GM23248 (cell line): ENCODE data around the gene EVI2A. TPM values are rescaled to one million over a fixed set of nuclear protein-coding genes. Genes with fewer than 3 reads are reported as not detected.

Experiments
- DNase-seq: peaks from one replicate; pipeline ENCODE4 v3.0.0-alpha.2; 2015
- H2AFZ ChIP-seq: fragments of 200-600 bp; sonication (generic); 2 replicates; pipeline ENCODE4 v1.6.1; 2016; ENCODE audit warnings: antibody characterized with exemption
- H3F3A ChIP-seq: fragments of 200-600 bp; sonication (generic); 2 replicates; pipeline ENCODE4 v1.6.1; 2016; ENCODE audit warnings: mild to moderate bottlenecking, antibody characterized with exemption, mixed run types; ENCODE audit not compliant: insufficient read depth
- H3K27ac ChIP-seq: fragments of 200-600 bp; sonication (generic); 2 replicates; pipeline ENCODE4 v1.5.1; 2016; ENCODE audit warnings: mild to moderate bottlenecking
- H3K27me3 ChIP-seq: fragments of 200-600 bp; sonication (generic); replicated peaks from 2 replicates; pipeline ENCODE4 v1.6.1; 2016; ENCODE audit warnings: mild to moderate bottlenecking; ENCODE audit not compliant: insufficient read depth
- H3K36me3 ChIP-seq: fragments of 200-600 bp; sonication (generic); 2 replicates; pipeline ENCODE4 v1.6.1; 2016; ENCODE audit warnings: low read depth, mild to moderate bottlenecking
- H3K4me1 ChIP-seq: fragments of 200-600 bp; sonication (generic); 2 replicates; pipeline ENCODE4 v1.6.1; 2016; ENCODE audit warnings: mild to moderate bottlenecking; ENCODE audit not compliant: insufficient read depth
- H3K4me2 ChIP-seq: fragments of 200-600 bp; sonication (generic); one replicate; pipeline ENCODE4 v1.6.1; 2016; ENCODE audit warnings: mild to moderate bottlenecking; ENCODE audit not compliant: unreplicated experiment
- H3K4me3 ChIP-seq: fragments of 200-600 bp; sonication (generic); 2 replicates; pipeline ENCODE4 v1.5.1; 2016; ENCODE audit warnings: mild to moderate bottlenecking
- H3K79me2 ChIP-seq: fragments of 200-600 bp; sonication (generic); 2 replicates; pipeline ENCODE4 v1.6.1; 2016; ENCODE audit warnings: mild to moderate bottlenecking; ENCODE audit not compliant: insufficient read depth
- H3K9ac ChIP-seq: fragments of 200-600 bp; sonication (generic); 2 replicates; pipeline ENCODE4 v1.6.1; 2016; ENCODE audit warnings: mild to moderate bottlenecking
- H3K9me2 ChIP-seq: fragments of 200-600 bp; sonication (generic); 2 replicates; pipeline ENCODE4 v1.6.1; 2016; ENCODE audit warnings: mixed run types, mild to moderate bottlenecking, moderate library complexity; ENCODE audit not compliant: insufficient read depth
- H3K9me3 ChIP-seq: fragments of 200-600 bp; sonication (generic); one replicate; pipeline ENCODE4 v1.6.1; 2017; ENCODE audit warnings: low read depth
- H4K20me1 ChIP-seq: fragments of 200-600 bp; sonication (generic); 2 replicates; pipeline ENCODE4 v1.6.0; 2016; ENCODE audit not compliant: insufficient read depth
- EZH2 ChIP-seq: fragments of 200-600 bp; sonication (generic); IDR thresholded peaks from 2 replicates; pipeline ENCODE4 v1.6.1; 2018; ENCODE audit warnings: antibody characterized with exemption, mild to moderate bottlenecking; ENCODE audit not compliant: insufficient read depth, poor library complexity, severe bottlenecking
- EZH2phosphoT487 ChIP-seq: fragments of 200-600 bp; sonication (generic); IDR thresholded peaks from 2 replicates; pipeline ENCODE4 v1.6.1; 2018; ENCODE audit warnings: antibody characterized with exemption, moderate library complexity, mild to moderate bottlenecking, low read depth; ENCODE audit not compliant: insufficient read depth
- WGBS, 2 experiments: methylation state at CpG; one replicate each; pipeline ENCODE4 v1.1.6; 2015 to 2017; ENCODE audit warnings: low lambda C conversion rate in 2 of 2, low coverage in 1 of 2; ENCODE audit errors: missing lambda C conversion rate in 2 of 2; 5-methylcytosine and 5-hydroxymethylcytosine counted together
- in situ Hi-C: fragments of 300-500 bp; cut with MboI; formaldehyde crosslinking; loops from 2 replicates; pipeline ENCODE4 v1.15.0; 2020
- polyA plus RNA-seq: library from polyadenylated mRNA; unstranded; fragments of >200 nt; fragmentation: Nextera tagmentation; extraction: Ambion mirVana; gene quantifications from 2 replicates; pipeline ENCODE4 v1.2.1, GENCODE V29; 2016
- total RNA-seq: library from RNA; depleted of rRNA; stranded (reverse); fragments of >200 nt; shearing (Covaris generic); gene quantifications from 2 replicates; pipeline ENCODE4 v1.2.3, GENCODE V29; 2014

The EVI2A gene
- total and polyA plus RNA-seq, 2 experiments from 2014 or later: 0.40 to 0.86 TPM

- no peak for TF ChIP-seq EZH2
- no peak for TF ChIP-seq EZH2phosphoT487
- Histone ChIP-seq H3K9me3 (no peaks in the 10 kb centered on the region), H3K9ac (no peak overlapping the region), H3F3A (no peaks in the 10 kb centered on the region), H3K4me1 (peaks cover 8% of the 10 kb centered on the region), H4K20me1 (no peaks in the 10 kb centered on the region), H3K9me2 (no peaks in the 10 kb centered on the region), H3K79me2 (no peaks in the 10 kb centered on the region), H3K4me3 (no peak overlapping the region), H3K27ac (no peak overlapping the region), H3K27me3 (no peaks in the 10 kb centered on the region), H3K4me2 (no peak overlapping the region), H3K36me3 (peaks cover 12% of the 10 kb centered on the region), H2AFZ (no peak overlapping the region)
- in situ Hi-C loops: no loop called here
- peak; percentile 54 for DNase-seq
- WGBS, 2 experiments: 92 to 97% methylated on average over 2 of the region's 2 CpGs
Observed at GRCh38 chr17:31281061-31281460, 40.4 kb downstream of the EVI2A start.

- Histone ChIP-seq H3K27ac (no peak overlapping the region), H3K79me2 (no peaks in the 10 kb centered on the region), H3K9me2 (no peaks in the 10 kb centered on the region), H3K36me3 (peaks cover 12% of the 10 kb centered on the region), H4K20me1 (no peaks in the 10 kb centered on the region), H3K4me3 (no peak overlapping the region), H3K9me3 (no peaks in the 10 kb centered on the region), H3K27me3 (no peaks in the 10 kb centered on the region), H3K4me2 (no peak overlapping the region), H3K4me1 (peaks cover 18% of the 10 kb centered on the region), H2AFZ (no peak overlapping the region), H3K9ac (no peak overlapping the region), H3F3A (peaks cover 13% of the 10 kb centered on the region)
- 93 to 100% methylated on average over 2 of the region's 2 CpGs for WGBS, 2 experiments
- in situ Hi-C loops: no loop called here
- no peak for TF ChIP-seq EZH2phosphoT487
- no peak for TF ChIP-seq EZH2
- no peak for DNase-seq
Observed at GRCh38 chr17:31279401-31279800, 42.0 kb downstream of the EVI2A start.

- Histone ChIP-seq H3K27ac (peak overlapping the region; percentile 47), H3K9me3 (no peaks in the 10 kb centered on the region), H3K9ac (no peak overlapping the region), H3K4me2 (peak overlapping the region; percentile 57), H3K9me2 (peaks cover 4% of the 10 kb centered on the region; the same call in 1 of the 2 replicates), H3K27me3 (no peaks in the 10 kb centered on the region), H3F3A (peaks cover 28% of the 10 kb centered on the region), H3K79me2 (no peaks in the 10 kb centered on the region), H3K4me1 (peaks cover 29% of the 10 kb centered on the region), H3K4me3 (no peak overlapping the region), H2AFZ (no peak overlapping the region), H4K20me1 (no peaks in the 10 kb centered on the region), H3K36me3 (peaks cover 6% of the 10 kb centered on the region)
- 90 to 97% methylated on average over 1 of the region's 1 CpG for WGBS, 2 experiments
- peak; percentile 22 for DNase-seq
- TF ChIP-seq EZH2: no peak
- TF ChIP-seq EZH2phosphoT487: no peak
- in situ Hi-C loops: no loop called here
Observed at GRCh38 chr17:31275116-31275515, 46.3 kb downstream of the EVI2A start.

GRCh38 chr17:31274252-31274651 lies 47.2 kb downstream of the EVI2A start:
- DNase-seq: peak; percentile 80

GRCh38 chr17:31273516-31273915 lies 47.9 kb downstream of the EVI2A start:
- Histone ChIP-seq H3K9ac (no peak overlapping the region), H3K27me3 (no peaks in the 10 kb centered on the region), H4K20me1 (no peaks in the 10 kb centered on the region), H3K4me3 (no peak overlapping the region), H3K36me3 (peaks cover 6% of the 10 kb centered on the region), H3K4me2 (no peak overlapping the region), H3K4me1 (peaks cover 45% of the 10 kb centered on the region), H2AFZ (no peak overlapping the region), H3K27ac (peak overlapping the region; percentile 47; the same call in 1 of the 2 replicates), H3K79me2 (no peaks in the 10 kb centered on the region), H3F3A (peaks cover 44% of the 10 kb centered on the region), H3K9me2 (peaks cover 4% of the 10 kb centered on the region; the same call in 1 of the 2 replicates), H3K9me3 (no peaks in the 10 kb centered on the region)
- TF ChIP-seq EZH2phosphoT487 (no peak), EZH2 (no peak)
- WGBS, 2 experiments: 50 to 80% methylated on average over 1 of the region's 1 CpG
- in situ Hi-C loops: no loop called here
- no peak for DNase-seq

More at GRCh38 chr17:31274252-31274651, 47.2 kb downstream of the EVI2A start:
- Histone ChIP-seq H3K36me3 (peaks cover 6% of the 10 kb centered on the region), H3K9ac (no peak overlapping the region), H3K79me2 (no peaks in the 10 kb centered on the region), H3K27ac (peak overlapping the region; percentile 47), H2AFZ (no peak overlapping the region), H3K9me2 (peaks cover 4% of the 10 kb centered on the region; the same call in 1 of the 2 replicates), H4K20me1 (no peaks in the 10 kb centered on the region), H3K4me1 (peaks cover 38% of the 10 kb centered on the region), H3K4me3 (peak overlapping the region; percentile 25), H3K9me3 (no peaks in the 10 kb centered on the region), H3F3A (peaks cover 37% of the 10 kb centered on the region), H3K4me2 (peak overlapping the region; percentile 57), H3K27me3 (no peaks in the 10 kb centered on the region)
- 25 to 27% methylated on average over 2 of the region's 2 CpGs for WGBS, 2 experiments
- TF ChIP-seq EZH2phosphoT487 (0 out of 2 replicates have a peak, but pooled peaks have one; percentile 42), EZH2 (no peak)
- in situ Hi-C loops: no loop called here
